Measurements from ENCODE around the gene IL2RG. TPM values are rescaled to one million over a fixed set of nuclear protein-coding genes. Genes with fewer than 3 reads are reported as not detected.

The IL2RG gene
- total RNA-seq, result 100 to 1,000 TPM; 312 to 323 TPM
- polyA plus RNA-seq, result 1,411 TPM

DNA sequence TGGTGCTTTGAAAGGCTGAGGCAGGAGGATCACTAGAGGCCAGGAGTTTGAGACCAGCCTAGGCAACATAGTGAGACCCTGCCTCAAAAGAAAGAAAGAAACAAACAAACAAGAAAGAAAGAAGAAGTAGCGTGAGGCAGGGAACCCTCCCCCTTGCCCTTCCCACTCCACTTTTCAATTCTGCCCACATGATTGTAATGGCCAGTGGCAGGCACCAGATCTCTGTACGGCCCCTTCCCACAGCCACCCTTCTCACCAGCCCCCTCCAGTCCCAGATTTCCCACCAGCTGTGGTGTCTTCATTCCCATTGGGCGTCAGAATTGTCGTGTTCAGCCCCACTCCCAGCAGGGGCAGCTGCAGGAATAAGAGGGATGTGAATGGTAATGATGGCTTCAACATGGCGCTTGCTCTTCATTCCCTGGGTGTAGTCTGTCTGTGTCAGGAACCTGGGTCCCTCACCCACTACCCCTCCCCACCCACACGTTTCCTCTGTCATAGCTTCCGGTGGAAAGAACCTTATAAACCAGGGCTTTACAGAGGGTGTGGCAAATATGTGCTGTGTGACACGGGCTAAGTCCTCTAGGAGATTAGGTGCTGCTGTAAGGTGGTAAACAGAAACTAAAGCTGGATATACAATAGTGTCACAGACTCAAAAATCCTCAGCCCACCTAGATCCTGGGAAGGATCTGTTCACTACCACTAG, at the start of gene IL2RG:
Gene IL2RG, minus strand, starts transcription at position 437 of the 703 bp plus-strand sequence. Its CDS starts 38 bp downstream, at position 399.
- peak within 1 kb of the TSS; percentile 98 for H3K27ac ChIP-seq (ENCODE audit: low read depth, low read length)
- peaks cover 30% of the 10 kb centered on the region for H3K36me3 ChIP-seq (ENCODE audit: insufficient read depth, low read length)
- Mint-ChIP-seq H3K36me3 (peaks cover 16 to 53% (median 27%) of the 10 kb centered on the region in 3 donors), H3K9me3 (no peaks in the 10 kb centered on the region), H3K27ac (peak within 1 kb of the TSS; percentile 97 to 100 (median 98)), H3K4me3 (peak within 1 kb of the TSS; percentile 89 to 98 (median 96)), H3K4me1 (peaks cover 51 to 73% (median 67%) of the 10 kb centered on the region in 3 donors), H3K27me3 (peaks cover 0 to 7% of the 10 kb centered on the region in 2 donors)
- no peaks in the 10 kb centered on the region for H3K9me3 ChIP-seq (ENCODE audit: low read length)
- H3K4me3 ChIP-seq (ENCODE audit: low read length), result peak within 1 kb of the TSS; percentile 99
- H3K4me1 ChIP-seq (ENCODE audit: insufficient read depth, low read length), result peaks cover 44% of the 10 kb centered on the region
- peak; percentile 60 to 90 (median 88) for DNase-seq
- ChIA-PET CTCF (interaction anchor here (1.1 to 4.5 kb wide), 4 partner anchors 10 to 422 kb away, joined by 3 to 41 read pairs (median 6); no protein-coding TSS in a partner anchor), POLR2A (interaction anchor here (0.5 to 2.1 kb wide), 9 partner anchors 9 to 71 kb away, joined by 3 to 18 read pairs (median 4); partner anchors contain the start of gene SNX12)
- H3K27me3 ChIP-seq (ENCODE audit: insufficient read depth, low read length, poor library complexity, severe bottlenecking), result no peaks in the 10 kb centered on the region

DNA sequence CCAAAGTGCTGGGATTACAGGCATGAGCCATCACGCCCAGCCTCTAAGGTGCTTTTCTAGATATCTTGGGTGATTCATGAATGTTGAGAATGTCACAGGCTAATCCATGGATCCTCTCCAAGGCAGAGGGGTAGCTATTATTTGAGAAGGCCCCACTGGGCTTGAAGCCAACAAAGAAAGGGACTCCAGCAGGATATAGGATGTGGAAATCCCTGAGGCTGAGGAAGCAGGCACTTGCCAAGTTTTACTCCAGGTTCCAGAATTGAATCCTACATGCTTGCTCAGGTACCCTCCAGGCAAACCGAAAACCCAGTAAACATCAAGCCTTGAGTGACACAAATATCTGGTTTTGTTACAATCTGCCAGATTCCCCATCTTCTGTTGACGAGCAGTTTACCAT, 49.1 kb upstream of the IL2RG start:
- no peak overlapping the region for H3K4me3 Mint-ChIP-seq
- CTCF ChIA-PET, result no interaction called here
- no peak for DNase-seq
- peaks cover 0 to 13% of the 10 kb centered on the region in 2 donors for H3K27me3 Mint-ChIP-seq
- H3K9me3 ChIP-seq (ENCODE audit: low read length), result no peaks in the 10 kb centered on the region
- H3K9me3 Mint-ChIP-seq, result no peaks in the 10 kb centered on the region
- peaks cover 4 to 14% (median 11%) of the 10 kb centered on the region in 3 donors for H3K4me1 Mint-ChIP-seq
- no peaks in the 10 kb centered on the region for H3K36me3 ChIP-seq (ENCODE audit: insufficient read depth, low read length)
- POLR2A ChIA-PET, result no interaction called here
- no peak overlapping the region for H3K27ac ChIP-seq (ENCODE audit: low read depth, low read length)
- H3K4me3 ChIP-seq (ENCODE audit: low read length), result no peak overlapping the region
- H3K27me3 ChIP-seq (ENCODE audit: insufficient read depth, low read length, poor library complexity, severe bottlenecking), result no peaks in the 10 kb centered on the region
- H3K36me3 Mint-ChIP-seq, result peaks cover 0 to 34% (median 1%) of the 10 kb centered on the region in 3 donors
- no peaks in the 10 kb centered on the region for H3K4me1 ChIP-seq (ENCODE audit: insufficient read depth, low read length)
- no peak overlapping the region for H3K27ac Mint-ChIP-seq

DNA sequence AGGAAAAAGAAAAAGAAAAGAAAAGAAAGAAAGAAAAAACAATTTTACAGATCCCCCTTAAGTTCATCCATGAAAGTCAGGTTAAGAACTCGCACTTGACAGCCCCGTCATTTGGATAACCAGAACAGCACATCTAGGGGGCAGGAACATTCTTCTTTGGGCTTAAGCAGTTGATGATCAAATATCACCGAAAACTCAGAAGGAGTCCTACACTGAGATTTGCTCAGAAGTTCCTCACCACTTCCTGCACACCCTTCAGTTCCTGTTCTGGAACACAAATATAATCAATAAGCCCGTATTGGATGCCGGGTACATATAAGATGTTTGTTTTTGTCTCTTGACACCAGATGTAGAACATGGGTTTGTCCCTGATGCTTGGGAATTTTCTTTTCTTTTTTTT, 48.0 kb upstream of the IL2RG start:
- H3K27ac Mint-ChIP-seq, result peak overlapping the region in 1 of 8 donors; percentile 70
- H3K4me1 Mint-ChIP-seq, result peaks cover 4 to 14% (median 11%) of the 10 kb centered on the region in 3 donors
- Histone ChIP-seq H3K27me3 (ENCODE audit: insufficient read depth, low read length, poor library complexity, severe bottlenecking) (no peaks in the 10 kb centered on the region), H3K4me3 (ENCODE audit: low read length) (no peak overlapping the region), H3K27ac (ENCODE audit: low read depth, low read length) (no peak overlapping the region), H3K9me3 (ENCODE audit: low read length) (no peaks in the 10 kb centered on the region), H3K36me3 (ENCODE audit: insufficient read depth, low read length) (no peaks in the 10 kb centered on the region), H3K4me1 (ENCODE audit: insufficient read depth, low read length) (no peaks in the 10 kb centered on the region)
- CTCF ChIA-PET, result no interaction called here
- H3K9me3 Mint-ChIP-seq, result no peaks in the 10 kb centered on the region
- peak in 1 of 5 donors; percentile 21 for DNase-seq
- peaks cover 0 to 11% of the 10 kb centered on the region in 2 donors for H3K27me3 Mint-ChIP-seq
- H3K4me3 Mint-ChIP-seq, result no peak overlapping the region
- POLR2A ChIA-PET, result no interaction called here
- H3K36me3 Mint-ChIP-seq, result peaks cover 0 to 29% (median 1%) of the 10 kb centered on the region in 3 donors

DNA sequence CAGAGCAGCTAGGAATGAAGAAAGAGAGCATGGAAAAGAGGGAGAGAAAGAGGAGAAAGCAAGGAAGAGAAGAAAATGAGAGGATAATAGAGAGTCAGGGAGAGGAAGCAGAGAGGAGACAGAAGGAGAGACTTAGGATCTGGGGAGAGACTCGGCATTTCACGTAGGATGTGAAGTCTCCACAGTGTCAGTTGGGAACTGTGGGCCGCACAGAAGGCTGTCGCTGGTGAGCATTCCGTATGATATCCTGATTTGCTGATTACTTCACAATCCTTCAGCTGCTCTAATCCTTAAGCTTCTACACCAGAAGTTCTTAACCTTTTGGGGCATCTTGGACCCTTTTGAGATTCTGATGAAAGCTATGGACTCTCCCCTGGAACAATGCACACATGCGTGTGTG, 47.2 kb upstream of the IL2RG start:
- H3K27me3 ChIP-seq (ENCODE audit: insufficient read depth, low read length, poor library complexity, severe bottlenecking), result no peaks in the 10 kb centered on the region
- Mint-ChIP-seq H3K9me3 (no peaks in the 10 kb centered on the region), H3K4me1 (peaks cover 4 to 14% (median 11%) of the 10 kb centered on the region in 3 donors), H3K27ac (peak overlapping the region in 1 of 8 donors; percentile 1), H3K27me3 (peaks cover 0 to 6% of the 10 kb centered on the region in 2 donors), H3K4me3 (peak overlapping the region in 1 of 7 donors; percentile 7), H3K36me3 (peaks cover 0 to 23% (median 1%) of the 10 kb centered on the region in 3 donors)
- H3K4me1 ChIP-seq (ENCODE audit: insufficient read depth, low read length), result no peaks in the 10 kb centered on the region
- no peak overlapping the region for H3K27ac ChIP-seq (ENCODE audit: low read depth, low read length)
- no peak for DNase-seq
- ChIA-PET POLR2A (no interaction called here), CTCF (no interaction called here)
- no peaks in the 10 kb centered on the region for H3K36me3 ChIP-seq (ENCODE audit: insufficient read depth, low read length)
- no peak overlapping the region for H3K4me3 ChIP-seq (ENCODE audit: low read length)
- H3K9me3 ChIP-seq (ENCODE audit: low read length), result no peaks in the 10 kb centered on the region

DNA sequence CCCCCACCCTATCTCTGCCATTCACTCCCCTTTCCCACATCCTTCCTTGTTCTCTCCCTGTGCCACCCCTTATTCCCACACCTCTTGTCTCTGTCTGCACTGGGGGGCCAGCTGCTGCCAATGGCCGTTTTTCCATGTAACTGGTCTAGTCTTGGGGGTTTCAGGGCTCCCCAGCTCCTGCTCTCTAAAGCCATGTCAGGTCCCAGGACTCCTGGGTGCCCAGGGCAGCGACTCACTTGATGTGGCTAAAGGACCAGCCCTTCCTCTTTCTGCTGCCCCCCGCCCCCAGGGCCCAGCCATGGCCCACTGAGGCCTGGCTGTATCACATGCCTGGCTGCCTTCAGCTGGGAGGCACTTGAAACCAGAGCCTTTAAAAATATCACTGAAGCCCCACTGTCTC, 43.3 kb upstream of the IL2RG start:
- Histone ChIP-seq H3K4me1 (ENCODE audit: insufficient read depth, low read length) (no peaks in the 10 kb centered on the region), H3K9me3 (ENCODE audit: low read length) (no peaks in the 10 kb centered on the region), H3K27ac (ENCODE audit: low read depth, low read length) (no peak overlapping the region), H3K27me3 (ENCODE audit: insufficient read depth, low read length, poor library complexity, severe bottlenecking) (no peaks in the 10 kb centered on the region), H3K4me3 (ENCODE audit: low read length) (no peak overlapping the region), H3K36me3 (ENCODE audit: insufficient read depth, low read length) (no peaks in the 10 kb centered on the region)
- ChIA-PET CTCF (no interaction called here), POLR2A (no interaction called here)
- Mint-ChIP-seq H3K36me3 (peaks cover 0 to 13% (median 1%) of the 10 kb centered on the region in 3 donors), H3K4me3 (no peak overlapping the region), H3K4me1 (peaks cover 4 to 14% (median 11%) of the 10 kb centered on the region in 3 donors), H3K9me3 (no peaks in the 10 kb centered on the region), H3K27ac (peak overlapping the region in 1 of 8 donors; percentile 13), H3K27me3 (peaks cover 0 to 6% of the 10 kb centered on the region in 2 donors)
- no peak for DNase-seq

DNA sequence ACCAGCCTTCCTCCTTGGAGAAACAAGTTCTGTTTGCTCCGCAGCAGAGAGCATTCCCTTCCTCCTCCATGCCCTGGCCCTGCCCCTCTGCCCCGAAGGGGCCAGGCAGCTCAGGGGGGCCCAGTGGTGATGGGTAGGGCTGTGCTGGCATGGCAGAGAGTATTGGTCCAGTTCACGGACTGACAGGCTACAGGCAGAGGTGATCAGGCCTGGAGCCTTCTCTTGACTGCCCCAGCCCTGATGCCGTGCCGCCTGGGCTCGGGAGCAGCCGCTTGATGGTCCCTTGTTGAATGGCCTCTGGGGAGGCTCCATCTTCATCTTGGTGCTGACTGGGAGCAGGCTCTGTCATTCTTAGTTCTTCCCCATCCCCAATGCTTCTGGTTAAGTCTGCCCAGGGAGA, 42.8 kb upstream of the IL2RG start:
- no peaks in the 10 kb centered on the region for H3K36me3 ChIP-seq (ENCODE audit: insufficient read depth, low read length)
- no peaks in the 10 kb centered on the region for H3K27me3 ChIP-seq (ENCODE audit: insufficient read depth, low read length, poor library complexity, severe bottlenecking)
- H3K4me1 Mint-ChIP-seq, result peaks cover 2 to 10% (median 7%) of the 10 kb centered on the region in 3 donors
- no peak overlapping the region for H3K4me3 Mint-ChIP-seq
- no peak for DNase-seq
- no peak overlapping the region for H3K4me3 ChIP-seq (ENCODE audit: low read length)
- H3K27me3 Mint-ChIP-seq, result peaks cover 0 to 6% of the 10 kb centered on the region in 2 donors
- no peak overlapping the region for H3K27ac ChIP-seq (ENCODE audit: low read depth, low read length)
- no peaks in the 10 kb centered on the region for H3K9me3 ChIP-seq (ENCODE audit: low read length)
- H3K36me3 Mint-ChIP-seq, result peaks cover 0 to 10% (median 1%) of the 10 kb centered on the region in 3 donors
- H3K9me3 Mint-ChIP-seq, result no peaks in the 10 kb centered on the region
- H3K27ac Mint-ChIP-seq, result peak overlapping the region in 1 of 8 donors; percentile 13
- CTCF ChIA-PET, result no interaction called here
- H3K4me1 ChIP-seq (ENCODE audit: insufficient read depth, low read length), result no peaks in the 10 kb centered on the region
- POLR2A ChIA-PET, result no interaction called here

DNA sequence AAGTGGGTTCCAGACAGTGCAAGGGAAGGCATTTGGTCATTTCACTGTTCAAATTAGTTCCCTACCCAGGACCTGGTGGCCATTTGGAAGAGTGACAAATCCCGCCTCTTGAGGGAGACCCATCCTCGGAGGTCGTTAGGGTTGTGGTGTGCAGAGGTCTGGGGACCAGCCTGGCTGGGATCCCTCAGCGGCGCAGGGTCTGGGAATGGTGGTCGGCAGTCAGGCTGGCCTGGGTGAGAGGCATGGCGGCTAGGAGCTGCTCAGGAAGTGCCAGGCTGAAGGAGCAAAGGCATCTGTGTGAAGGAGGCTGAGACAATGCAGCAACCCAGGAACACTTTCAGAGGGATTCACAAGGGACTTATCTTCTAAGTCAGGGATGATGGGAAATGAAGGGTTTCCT, 40.0 kb upstream of the IL2RG start:
- Histone ChIP-seq H3K9me3 (ENCODE audit: low read length) (no peaks in the 10 kb centered on the region), H3K27ac (ENCODE audit: low read depth, low read length) (no peak overlapping the region), H3K36me3 (ENCODE audit: insufficient read depth, low read length) (no peaks in the 10 kb centered on the region), H3K4me3 (ENCODE audit: low read length) (no peak overlapping the region), H3K4me1 (ENCODE audit: insufficient read depth, low read length) (peaks cover 4% of the 10 kb centered on the region), H3K27me3 (ENCODE audit: insufficient read depth, low read length, poor library complexity, severe bottlenecking) (no peaks in the 10 kb centered on the region)
- Mint-ChIP-seq H3K4me3 (no peak overlapping the region), H3K27ac (peak overlapping the region in 1 of 8 donors; percentile 93), H3K9me3 (no peaks in the 10 kb centered on the region), H3K4me1 (peaks cover 2 to 7% (median 2%) of the 10 kb centered on the region in 3 donors), H3K36me3 (peaks cover 0 to 9% (median 1%) of the 10 kb centered on the region in 3 donors), H3K27me3 (peaks cover 0 to 7% of the 10 kb centered on the region in 2 donors)
- CTCF ChIA-PET, result no interaction called here
- POLR2A ChIA-PET, result no interaction called here
- no peak for DNase-seq

DNA sequence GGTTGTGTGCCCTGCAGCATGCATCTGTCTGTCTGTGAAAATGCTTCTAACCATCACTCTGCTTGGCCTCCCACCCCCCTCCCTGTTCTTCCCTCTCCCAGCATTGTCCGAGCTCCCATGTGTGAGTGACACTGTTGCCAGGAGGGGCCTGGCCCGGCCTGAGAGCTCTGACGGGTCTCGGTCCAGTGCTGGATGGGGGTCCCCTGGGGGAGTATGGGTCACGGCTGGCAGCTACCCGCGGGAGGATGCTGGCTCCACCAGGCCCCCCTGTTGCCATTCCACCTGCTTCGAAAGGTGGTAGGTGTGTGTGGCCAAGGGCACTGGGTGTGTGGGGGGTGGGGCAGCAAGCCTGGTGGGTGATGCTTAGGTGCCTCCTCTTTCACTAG, 36.9 kb upstream of the IL2RG start:
- peaks cover 7 to 19% (median 8%) of the 10 kb centered on the region in 3 donors for H3K4me1 Mint-ChIP-seq
- H3K4me3 Mint-ChIP-seq, result no peak overlapping the region
- DNase-seq, result no peak
- Histone ChIP-seq H3K9me3 (ENCODE audit: low read length) (no peaks in the 10 kb centered on the region), H3K27ac (ENCODE audit: low read depth, low read length) (no peak overlapping the region), H3K36me3 (ENCODE audit: insufficient read depth, low read length) (no peaks in the 10 kb centered on the region), H3K4me3 (ENCODE audit: low read length) (no peak overlapping the region), H3K4me1 (ENCODE audit: insufficient read depth, low read length) (peaks cover 10% of the 10 kb centered on the region), H3K27me3 (ENCODE audit: insufficient read depth, low read length, poor library complexity, severe bottlenecking) (no peaks in the 10 kb centered on the region)
- H3K27ac Mint-ChIP-seq, result no peak overlapping the region
- ChIA-PET CTCF (no interaction called here), POLR2A (interaction anchor here (0.7 kb wide), 1 partner anchor 35 kb away, joined by 3 read pairs; no protein-coding TSS in a partner anchor)
- H3K36me3 Mint-ChIP-seq, result peaks cover 0 to 6% (median 1%) of the 10 kb centered on the region in 3 donors
- no peaks in the 10 kb centered on the region for H3K9me3 Mint-ChIP-seq
- peaks cover 0 to 8% of the 10 kb centered on the region in 2 donors for H3K27me3 Mint-ChIP-seq

Measured in CD8-positive, alpha-beta memory T cell (primary cell).